ENCODE measurements around the gene RTN4.

DNA sequence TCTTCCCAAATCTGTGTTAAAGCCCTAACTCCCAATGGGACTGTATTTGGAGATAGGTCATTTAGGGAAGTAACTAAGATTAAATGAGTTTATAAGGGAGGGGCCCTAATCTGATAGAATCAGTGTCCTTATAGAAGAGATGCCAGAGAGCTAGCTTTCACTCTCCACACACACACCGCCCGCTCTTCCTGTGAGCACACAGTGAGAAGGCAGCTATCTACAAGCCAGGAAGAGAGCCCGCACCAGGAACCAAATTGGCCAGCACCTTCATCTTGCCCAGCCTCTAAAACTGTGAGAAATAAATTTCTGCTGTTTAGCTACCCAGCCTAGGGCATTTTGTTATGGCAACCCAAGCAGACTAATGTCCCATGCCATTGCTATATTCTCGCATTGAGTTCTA lies 125.2 kb downstream of the RTN4 start:
- TF ChIP-seq CTCF (IDR thresholded peaks at IDR 0.05; ENCODE audit: low read depth, low read length) (no peak), EZH2phosphoT487 (IDR thresholded peaks at IDR 0.05; ENCODE audit: low read depth) (no peak)

All from OCI-LY3 (cell line).